Measurements from ENCODE around the gene PBLD.
A peak's percentile ranks its signal among the peaks of the same experiment; 100 is the strongest.

PBLD gene

GRCh38 chr10:68332259-68333057, at the start of gene PBLD:
Gene PBLD (minus strand): TSS chr10:68332928. CDS start chr10:68306844, 26,084 bp downstream.
- DNase-seq = peak in 55 of 58 donors; percentile 5 to 81 (median 67)

GRCh38 chr10:68371604-68372003, 38.9 kb upstream of the PBLD start:
- DNase-seq = no peak

- no peak for DNase-seq
Observed at GRCh38 chr10:68367121-68367520, 34.4 kb upstream of the PBLD start.

DNA sequence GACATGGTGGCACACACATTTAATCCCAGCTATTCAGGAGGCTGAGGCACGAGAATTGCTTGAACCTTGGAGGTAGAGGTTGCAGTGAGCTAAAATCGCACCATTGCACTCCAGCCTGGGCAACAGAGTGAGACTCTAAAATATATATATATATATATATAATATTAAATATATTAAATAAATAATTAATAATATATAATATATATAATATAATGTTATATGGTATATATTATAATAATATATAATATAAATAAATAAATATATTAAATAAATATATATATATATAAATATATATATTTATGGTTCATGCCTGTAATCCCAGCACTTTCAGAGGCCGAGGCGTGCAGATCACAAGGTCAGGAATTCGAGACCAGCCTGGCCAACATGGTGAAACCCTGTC, 33.9 kb upstream of the PBLD start:
- no peak for DNase-seq

DNA sequence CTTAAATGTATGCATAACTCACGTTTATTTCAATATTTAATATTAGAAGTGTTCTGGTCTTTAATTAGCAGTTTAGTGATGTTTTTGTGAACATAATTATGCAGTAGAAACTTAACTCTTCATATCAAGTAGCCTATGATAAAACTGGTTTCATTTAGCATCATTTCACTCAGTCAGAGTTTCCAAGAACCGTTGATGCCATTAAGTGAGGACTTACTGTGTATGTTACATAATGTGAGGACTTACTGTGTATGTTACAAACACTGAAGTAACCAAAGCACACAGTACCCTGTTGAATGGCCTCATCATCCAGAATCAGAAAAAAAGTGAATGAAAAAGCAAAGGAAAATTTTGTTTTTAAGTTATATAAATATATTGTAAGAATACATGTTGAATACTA, 32.9 kb upstream of the PBLD start:
- DNase-seq = no peak

- no peak for DNase-seq
Observed at GRCh38 chr10:68364101-68364886, 31.6 kb upstream of the PBLD start.

GRCh38 chr10:68362590-68362989, 29.9 kb upstream of the PBLD start:
- DNase-seq = no peak

DNA sequence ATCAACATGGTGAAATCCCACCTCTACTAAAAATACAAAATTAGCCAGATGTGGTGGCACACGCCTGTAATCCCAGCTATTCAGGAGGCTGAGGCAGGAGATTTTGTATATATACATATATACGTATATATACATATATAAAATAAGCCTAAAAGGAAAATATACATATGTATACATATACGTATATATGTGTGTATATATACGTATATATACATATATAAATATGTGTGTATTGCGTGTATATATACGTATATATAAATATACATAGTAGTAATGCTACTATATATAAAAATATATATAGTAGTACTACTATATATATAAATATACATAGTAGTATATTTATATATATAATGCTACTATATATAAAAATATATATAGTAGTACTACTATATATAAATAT, 26.5 kb upstream of the PBLD start:
- DNase-seq = no peak

- no peak for DNase-seq
Observed at GRCh38 chr10:68353537-68353936, 20.8 kb upstream of the PBLD start.

GRCh38 chr10:68348265-68348741, 15.6 kb upstream of the PBLD start:
- DNase-seq = peak in 12 of 58 donors; percentile 0 to 28 (median 8)

DNA sequence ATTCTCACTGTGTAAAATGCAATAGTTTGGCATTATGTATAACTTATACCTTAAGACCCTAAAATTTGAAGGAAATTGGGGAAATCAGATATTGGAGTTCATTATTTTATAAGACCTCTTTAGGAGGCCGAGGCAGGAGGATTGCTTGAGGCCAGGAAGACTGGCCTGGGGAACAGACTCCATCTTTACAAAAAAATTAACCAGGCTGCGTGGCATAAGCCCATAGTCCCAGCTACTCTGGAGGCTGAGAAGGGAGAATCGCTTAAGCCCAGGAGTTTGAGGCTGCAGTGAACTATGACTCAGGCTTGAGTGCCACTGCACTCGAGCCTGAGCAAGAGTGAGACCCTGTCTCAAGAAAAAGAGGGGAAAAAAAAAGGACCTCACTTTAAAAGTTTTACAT, 14.0 kb upstream of the PBLD start:
- no peak for DNase-seq

- no peak for DNase-seq
Observed at GRCh38 chr10:68345621-68346020, 12.9 kb upstream of the PBLD start.

GRCh38 chr10:68342909-68343516, 10.3 kb upstream of the PBLD start:
- DNase-seq = no peak

DNA sequence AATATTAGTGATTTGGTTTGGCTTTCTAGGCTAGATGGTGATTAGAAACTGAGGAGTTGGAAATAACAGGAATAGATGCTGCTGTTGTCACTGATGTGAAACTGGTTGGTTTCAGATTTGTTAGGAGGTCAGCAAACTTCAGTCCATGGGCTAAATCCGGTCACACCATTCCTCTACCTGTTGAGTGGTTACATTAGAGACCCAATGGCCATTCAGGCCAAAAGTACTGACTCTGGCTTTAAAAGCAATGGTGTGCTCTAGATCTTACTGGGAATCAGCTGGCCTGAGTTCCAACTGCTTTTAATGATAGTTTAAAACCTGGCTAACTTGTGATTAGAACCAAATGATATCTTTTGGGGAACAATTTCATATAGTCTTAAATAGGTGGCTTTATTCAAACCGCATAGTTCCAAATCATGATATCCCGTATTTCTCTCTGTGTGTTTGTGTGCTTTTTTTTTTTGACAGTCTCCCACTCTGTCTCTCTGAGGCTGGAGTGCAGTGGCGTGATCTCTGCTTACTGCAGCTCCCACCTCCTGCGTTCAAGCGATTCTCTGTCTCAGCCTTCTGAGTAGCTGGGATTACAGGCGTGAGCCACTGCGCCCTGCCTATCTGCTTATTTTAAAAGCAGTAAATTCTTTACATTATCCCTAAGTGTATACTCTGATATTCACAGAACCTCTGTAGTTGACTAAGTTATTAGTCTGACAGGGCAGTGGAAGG, 7.8 kb upstream of the PBLD start:
- no peak for DNase-seq

GRCh38 chr10:68336754-68337351, 4.1 kb upstream of the PBLD start:
- no peak for DNase-seq

- DNase-seq = no peak
Observed at GRCh38 chr10:68334672-68335467, 2.1 kb upstream of the PBLD start.

- DNase-seq = peak in 1 of 58 donors; percentile 13
Observed at GRCh38 chr10:68333440-68334431, 1.0 kb upstream of the PBLD start.

DNA sequence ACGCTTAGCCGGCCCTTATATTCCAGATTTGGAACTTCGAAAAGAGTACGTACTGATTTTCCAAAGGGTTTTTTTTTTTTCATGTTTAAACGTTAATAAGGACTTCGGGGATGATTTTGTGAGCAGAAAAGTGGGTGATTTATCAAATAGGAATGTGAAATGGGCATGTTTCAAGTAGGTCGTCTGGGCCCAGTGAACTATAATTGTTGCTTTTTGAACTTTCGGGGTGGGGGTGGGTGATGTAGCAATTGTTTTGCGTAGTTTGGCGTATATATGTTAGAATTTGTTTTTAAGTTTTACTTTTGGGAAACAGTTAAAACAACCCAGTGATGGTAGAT, 299 bp upstream of the PBLD start:
- DNase-seq = no peak
